ENCODE data around the gene PLIN4. TPM values are rescaled to one million over a fixed set of nuclear protein-coding genes. Genes with fewer than 3 reads are reported as not detected.
A peak's percentile ranks its signal among the peaks of the same experiment; 100 is the strongest.

The PLIN4 gene
- total and polyA plus RNA-seq, 9 of the 15 experiments (the other 6 are each of a cell fraction or from before 2014, with no cell fraction given) = 0.04 to 0.16 (median 0.07) TPM; not detected in 3

- TF ChIP-seq ZNF280B (CRISPR knock-in tag; IDR thresholded peaks at IDR 0.05) (no peak), KLF1 (tag; IDR thresholded peaks at IDR 0.05) (no peak), MED1 (CRISPR knock-in tag; IDR thresholded peaks at IDR 0.05; ENCODE audit: borderline replicate concordance) (no peak), C11orf30 (IDR thresholded peaks at IDR 0.05; ENCODE audit: low read depth) (no peak), PHTF2 (CRISPR knock-in tag; IDR thresholded peaks at IDR 0.05) (no peak), ATF7 (IDR thresholded peaks at IDR 0.05) (no peak), SREBF1 (IDR thresholded peaks at IDR 0.05; ENCODE audit: borderline replicate concordance, low read depth, low read length) (no peak), ZNF583 (CRISPR knock-in tag; IDR thresholded peaks at IDR 0.05) (no peak), CREBBP (IDR thresholded peaks at IDR 0.05; ENCODE audit: low read depth, low read length) (no peak), ATF1 (CRISPR knock-in tag; IDR thresholded peaks at IDR 0.05) (no peak), ATF1 (tag; IDR thresholded peaks at IDR 0.05) (0 out of 2 replicates have a peak, but pooled peaks have one; percentile 15), NRF1 (conservative IDR thresholded peaks at IDR 0.05 in 1 of 2, IDR thresholded peaks at IDR 0.05 in 1 of 2) (no peak), FOXA3 (CRISPR knock-in tag; conservative IDR thresholded peaks at IDR 0.05 in 1 of 2, IDR thresholded peaks at IDR 0.05 in 1 of 2) (no peak), ZSCAN32 (CRISPR knock-in tag; IDR thresholded peaks at IDR 0.05) (no peak), TFAM (CRISPR knock-in tag; conservative IDR thresholded peaks at IDR 0.05) (no peak), ZNF24 (IDR thresholded peaks at IDR 0.05) (0 out of 2 replicates have a peak, but pooled peaks have one; percentile 30), TAF1 (IDR thresholded peaks at IDR 0.05; ENCODE audit: control insufficient read depth, extremely low read depth, insufficient read depth, low read length, severe bottlenecking) (no peak), XRCC4 (IDR thresholded peaks at IDR 0.05; ENCODE audit: extremely low read depth, insufficient read depth, insufficient read length) (no peak), BCOR (IDR thresholded peaks at IDR 0.05) (peak; percentile 99), SP1 (CRISPR knock-in tag; IDR thresholded peaks at IDR 0.05) (no peak), ZNF707 (CRISPR knock-in tag; conservative IDR thresholded peaks at IDR 0.05) (no peak), ZBTB33 (CRISPR knock-in tag; IDR thresholded peaks at IDR 0.05) (peak; percentile 62; the same call in 1 of the 2 replicates), ZNF395 (CRISPR knock-in tag; IDR thresholded peaks at IDR 0.05) (no peak), SIX5 (IDR thresholded peaks at IDR 0.05; ENCODE audit: borderline replicate concordance in 1 of 2, insufficient read depth in 1 of 2, low read depth in 1 of 2, low read length in 2 of 2) (no peak), HDAC1 (IDR thresholded peaks at IDR 0.05) (peak; percentile 23 to 63; a peak in 3 of 4 replicates), TOE1 (IDR thresholded peaks at IDR 0.05; ENCODE audit: borderline replicate concordance) (peak; percentile 54), TOE1 (CRISPR knock-in tag; IDR thresholded peaks at IDR 0.05; ENCODE audit: borderline replicate concordance, low read depth) (no peak)
These were observed 49.3 kb upstream of the PLIN4 start (continued) for GRCh38 chr19:4567584-4568071.

Data from K562 (cell line).